HG03103 (cell line): Measurements from ENCODE around the gene CACNA1C.

ENCODE experiments used
- ATAC-seq: cut with Tn5 transposase; IDR thresholded peaks from one replicate; pipeline ENCODE4 v1.9.1; 2021; ENCODE audit warnings: low read depth; ENCODE audit not compliant: unreplicated experiment

CACNA1C gene

GRCh38 chr12:2552000-2552756, 499.4 kb downstream of the CACNA1C start:
- ATAC-seq = no peak

GRCh38 chr12:2553388-2554126, 500.8 kb downstream of the CACNA1C start:
- ATAC-seq = no peak

- no peak for ATAC-seq
These were observed 502.8 kb downstream of the CACNA1C start for GRCh38 chr12:2555487-2556082.

GRCh38 chr12:2557597-2557996, 504.8 kb downstream of the CACNA1C start:
- ATAC-seq = no peak

GRCh38 chr12:2559931-2560330, 507.1 kb downstream of the CACNA1C start:
- no peak for ATAC-seq

GRCh38 chr12:2560356-2560755, 507.6 kb downstream of the CACNA1C start:
- ATAC-seq = no peak

- ATAC-seq = no peak
These were observed 508.6 kb downstream of the CACNA1C start for GRCh38 chr12:2561367-2561766.

- no peak for ATAC-seq
These were observed 509.6 kb downstream of the CACNA1C start for GRCh38 chr12:2562400-2562799.

- ATAC-seq = no peak
These were observed 510.9 kb downstream of the CACNA1C start for GRCh38 chr12:2563709-2564108.

GRCh38 chr12:2566161-2566560, 513.4 kb downstream of the CACNA1C start:
- ATAC-seq = no peak

- ATAC-seq = no peak
These were observed 514.9 kb downstream of the CACNA1C start for GRCh38 chr12:2567711-2568110.

GRCh38 chr12:2570562-2570961, 517.8 kb downstream of the CACNA1C start:
- no peak for ATAC-seq

GRCh38 chr12:2574355-2574935, 521.7 kb downstream of the CACNA1C start:
- ATAC-seq = no peak

- ATAC-seq = no peak
These were observed 522.5 kb downstream of the CACNA1C start for GRCh38 chr12:2575245-2575644.

- ATAC-seq = no peak
These were observed 525.4 kb downstream of the CACNA1C start for GRCh38 chr12:2578211-2578610.

GRCh38 chr12:2578772-2579171, 526.0 kb downstream of the CACNA1C start:
- no peak for ATAC-seq

GRCh38 chr12:2580821-2581220, 528.0 kb downstream of the CACNA1C start:
- no peak for ATAC-seq

GRCh38 chr12:2581293-2582045, 528.7 kb downstream of the CACNA1C start:
- ATAC-seq = no peak

- ATAC-seq = no peak
These were observed 529.8 kb downstream of the CACNA1C start for GRCh38 chr12:2582631-2583030.

GRCh38 chr12:2583091-2583497, 530.3 kb downstream of the CACNA1C start:
- no peak for ATAC-seq
